Left lung (tissue), 10 donors: ENCODE data around the gene FMNL1. TPM values are rescaled to one million over a fixed set of nuclear protein-coding genes. Genes with fewer than 3 reads are reported as not detected.
"Not testable (repeated sequence)": the region's sequence is repeated elsewhere in the genome, so short reads cannot be mapped to it uniquely, and the experiment has no call there.

Experiments used
- ATAC-seq: fragments of 200-7000 bp; cut with Tn5 transposase; one replicate; pipeline ENCODE4 v1.9.1; 2020; ENCODE audit warnings: moderate library complexity
- DNase-seq, 4 donors: peaks; one replicate each; pipeline ENCODE4 v3.0.0-alpha.2; 2013 to 2020
- H3K27ac ChIP-seq, 2 donors: fragments of 200-600 bp; sonication (generic) in 1 of 2; one replicate each; pipeline versions ENCODE4 v1.5.0 to v1.8.0; 2020 to 2021
- H3K27me3 ChIP-seq, 2 donors: fragments of 200-600 bp; sonication (generic) in 1 of 2; one replicate each; pipeline versions ENCODE4 v1.5.0 to v1.8.0; 2020 to 2021
- H3K36me3 ChIP-seq, 2 donors: fragments of 200-600 bp; sonication (generic) in 1 of 2; one replicate each; pipeline versions ENCODE4 v1.5.0 to v1.8.0; 2020 to 2021
- H3K4me1 ChIP-seq, 2 donors: fragments of 200-600 bp; one replicate each; pipeline ENCODE4 v1.8.0; 2021
- H3K4me3 ChIP-seq, 2 donors: fragments of 200-600 bp; sonication (generic) in 1 of 2; one replicate each; pipeline versions ENCODE4 v1.5.0 to v1.8.0; 2020 to 2021; ENCODE audit warnings: mild to moderate bottlenecking in 1 of 2
- H3K9me3 ChIP-seq, 2 donors: fragments of 200-600 bp; sonication (generic) in 1 of 2; one replicate each; pipeline versions ENCODE4 v1.5.0 to v1.8.0; 2020 to 2021
- intact Hi-C, 2 donors: fragments of 100-400 bp; cut with DNase I; formaldehyde crosslinking; loops; one replicate each; pipeline versions ENCODE4 v1.11.2 to v1.14.2; 2022
- polyA plus RNA-seq, 6 donors: library from polyadenylated mRNA; unstranded; fragments of 120-200 nt; gene quantifications; one replicate each; pipeline ENCODE4 v1.2.1, GENCODE V29; 2013; ENCODE audit not compliant: insufficient read length in 6 of 6
- total RNA-seq, 2 donors: library from RNA; stranded (reverse); fragmentation: NEBNext Ultra II Directional; extraction: Animal tissue kit (Norgen Biotek cat#: 25700); gene quantifications; one replicate each; pipeline ENCODE4 v1.2.1, GENCODE V29; 2021
- TF ChIP-seq, protein P1 (sequence below), 2 donors: fragments of 200-600 bp; sonication (generic) in 1 of 2; IDR thresholded peaks; one replicate each; pipeline versions ENCODE4 v1.5.0 to v1.8.0; 2021; ENCODE audit warnings: antibody characterized with exemption in 2 of 2
- donor health status: DM: no; HTN: yes; CAD: no.
- donor health status: DM: no; HTN: no; CAD: no.

FMNL1 gene
- total and polyA plus RNA-seq, 8 donors: 6.9 to 118 (median 9.2) TPM

DNA sequence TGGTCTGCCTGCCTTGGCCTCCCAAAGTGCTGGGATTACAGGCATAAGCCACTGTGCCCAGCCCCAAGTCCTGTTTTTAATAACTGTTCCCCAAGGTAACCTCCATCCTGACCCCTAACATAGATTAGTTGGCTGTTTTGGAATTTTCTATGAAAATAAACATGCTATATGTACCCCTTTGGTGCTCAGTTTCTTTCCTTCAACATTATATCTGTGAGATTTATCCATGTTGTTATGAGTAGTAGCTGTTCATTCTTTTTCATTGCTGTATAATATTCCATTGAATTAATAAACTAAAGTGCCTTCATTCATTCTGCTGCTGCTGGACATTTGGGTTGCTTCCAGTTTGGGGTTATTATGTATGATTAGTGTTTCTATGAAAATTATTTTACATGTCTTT is 26.3 kb upstream of the FMNL1 start:
- no peaks in the 10 kb centered on the region for H3K27me3 ChIP-seq
- intact Hi-C loops: loop anchor here (5.0 to 10.0 kb wide), 2 partner anchors 58 to 61 kb away; partner anchors contain the start of genes ACBD4 (in 2 of the 2) and PLCD3 (in 1 of the 2)
- ATAC-seq: no peak

DNA sequence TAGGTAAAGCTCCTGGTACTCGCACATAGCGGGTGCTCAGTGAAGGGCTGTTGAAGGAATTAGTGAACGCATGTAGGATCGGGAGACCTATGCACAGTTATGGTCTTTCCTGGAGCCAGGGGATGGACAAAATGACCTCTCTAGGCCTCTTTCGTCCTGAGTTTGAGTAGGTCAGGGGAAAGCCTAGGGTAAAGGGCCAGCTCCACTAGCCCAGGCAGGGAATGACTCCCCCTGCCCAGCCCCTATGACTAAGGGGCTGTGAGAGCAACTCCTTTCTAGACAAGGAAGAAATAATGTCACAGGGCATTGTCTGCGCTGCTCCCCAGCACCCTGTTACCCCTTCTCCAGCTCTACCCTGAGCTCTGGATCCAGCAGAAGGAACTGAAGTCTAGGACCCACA is 24.6 kb upstream of the FMNL1 start:
- no peaks in the 10 kb centered on the region for H3K9me3 ChIP-seq
- ATAC-seq (no peak), DNase-seq (no peak)
- H3K4me1 ChIP-seq: peaks cover 5 to 32% of the 10 kb centered on the region in 2 donors
- H3K36me3 ChIP-seq: no peaks in the 10 kb centered on the region
- TF ChIP-seq, protein P1, sequence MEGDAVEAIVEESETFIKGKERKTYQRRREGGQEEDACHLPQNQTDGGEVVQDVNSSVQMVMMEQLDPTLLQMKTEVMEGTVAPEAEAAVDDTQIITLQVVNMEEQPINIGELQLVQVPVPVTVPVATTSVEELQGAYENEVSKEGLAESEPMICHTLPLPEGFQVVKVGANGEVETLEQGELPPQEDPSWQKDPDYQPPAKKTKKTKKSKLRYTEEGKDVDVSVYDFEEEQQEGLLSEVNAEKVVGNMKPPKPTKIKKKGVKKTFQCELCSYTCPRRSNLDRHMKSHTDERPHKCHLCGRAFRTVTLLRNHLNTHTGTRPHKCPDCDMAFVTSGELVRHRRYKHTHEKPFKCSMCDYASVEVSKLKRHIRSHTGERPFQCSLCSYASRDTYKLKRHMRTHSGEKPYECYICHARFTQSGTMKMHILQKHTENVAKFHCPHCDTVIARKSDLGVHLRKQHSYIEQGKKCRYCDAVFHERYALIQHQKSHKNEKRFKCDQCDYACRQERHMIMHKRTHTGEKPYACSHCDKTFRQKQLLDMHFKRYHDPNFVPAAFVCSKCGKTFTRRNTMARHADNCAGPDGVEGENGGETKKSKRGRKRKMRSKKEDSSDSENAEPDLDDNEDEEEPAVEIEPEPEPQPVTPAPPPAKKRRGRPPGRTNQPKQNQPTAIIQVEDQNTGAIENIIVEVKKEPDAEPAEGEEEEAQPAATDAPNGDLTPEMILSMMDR (IDR thresholded peaks at IDR 0.05): no peak
- no peaks in the 10 kb centered on the region for H3K27me3 ChIP-seq
- intact Hi-C loops: loop anchor here (5.0 to 10.0 kb wide), 2 partner anchors 60 to 62 kb away; partner anchors contain the start of genes ACBD4 (in 2 of the 2) and PLCD3 (in 1 of the 2)
- H3K27ac ChIP-seq: no peak overlapping the region
- no peak overlapping the region for H3K4me3 ChIP-seq

More for the DNA sequence above, 26.3 kb upstream of the FMNL1 start:
- TF ChIP-seq, protein P1 (IDR thresholded peaks at IDR 0.05): no peak
- H3K4me3 ChIP-seq: no peak overlapping the region
- no peaks in the 10 kb centered on the region for H3K36me3 ChIP-seq
- peaks cover 5 to 15% of the 10 kb centered on the region in 2 donors for H3K4me1 ChIP-seq
- no peaks in the 10 kb centered on the region for H3K9me3 ChIP-seq
- no peak for DNase-seq
- no peak overlapping the region for H3K27ac ChIP-seq

DNA sequence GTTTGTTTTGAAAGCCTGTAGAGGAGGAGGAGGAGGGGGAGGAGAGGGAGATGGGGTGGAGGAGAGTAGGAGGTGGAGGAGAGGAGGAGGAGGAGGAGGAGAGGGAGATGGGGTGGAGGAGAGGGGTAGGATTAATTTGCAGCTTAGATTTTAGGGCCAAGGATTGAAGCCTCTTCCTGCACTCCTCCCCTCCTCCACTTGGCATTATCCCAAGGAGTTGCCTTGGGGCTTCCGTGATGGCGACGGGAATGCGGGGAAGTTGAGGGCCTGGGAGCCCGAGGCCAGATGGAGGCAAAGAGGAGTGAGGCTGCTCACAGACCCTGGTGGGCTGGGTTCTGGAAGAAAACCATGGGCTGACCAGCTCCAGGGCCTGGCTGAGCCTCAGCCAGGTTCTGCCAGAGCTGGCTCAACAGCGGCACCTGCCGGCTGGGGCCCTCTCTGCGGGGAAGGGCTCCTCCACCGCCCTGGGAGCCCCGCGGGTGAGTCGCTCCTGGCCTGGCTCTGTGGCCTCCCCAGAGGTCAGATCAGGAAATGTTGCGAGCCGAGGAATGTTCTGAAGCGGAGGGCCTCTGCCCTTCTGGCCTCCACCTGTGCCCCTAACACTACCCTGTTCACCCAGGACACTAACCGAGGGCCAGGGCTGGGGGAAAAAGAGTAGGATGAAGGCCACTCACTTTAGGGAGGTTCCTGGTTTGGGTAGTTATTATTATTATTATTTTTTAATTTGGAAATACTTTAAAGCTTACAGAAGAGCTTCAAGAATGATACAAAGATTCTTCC is 23.9 kb upstream of the FMNL1 start:
- Histone ChIP-seq H3K36me3 (no peaks in the 10 kb centered on the region), H3K9me3 (no peaks in the 10 kb centered on the region), H3K27ac (peak overlapping the region; percentile 51 to 57), H3K4me1 (peaks cover 5 to 38% of the 10 kb centered on the region in 2 donors), H3K27me3 (no peaks in the 10 kb centered on the region), H3K4me3 (no peak overlapping the region)
- DNase-seq (peak; percentile 79 to 100 (median 92)), ATAC-seq (peak; percentile 100)
- intact Hi-C loops: loop anchor here (5.0 to 10.0 kb wide), 2 partner anchors 60 to 63 kb away; partner anchors contain the start of genes ACBD4 (in 2 of the 2) and PLCD3 (in 1 of the 2)
- TF ChIP-seq, protein P1 (IDR thresholded peaks at IDR 0.05): peak; percentile 98 to 99

DNA sequence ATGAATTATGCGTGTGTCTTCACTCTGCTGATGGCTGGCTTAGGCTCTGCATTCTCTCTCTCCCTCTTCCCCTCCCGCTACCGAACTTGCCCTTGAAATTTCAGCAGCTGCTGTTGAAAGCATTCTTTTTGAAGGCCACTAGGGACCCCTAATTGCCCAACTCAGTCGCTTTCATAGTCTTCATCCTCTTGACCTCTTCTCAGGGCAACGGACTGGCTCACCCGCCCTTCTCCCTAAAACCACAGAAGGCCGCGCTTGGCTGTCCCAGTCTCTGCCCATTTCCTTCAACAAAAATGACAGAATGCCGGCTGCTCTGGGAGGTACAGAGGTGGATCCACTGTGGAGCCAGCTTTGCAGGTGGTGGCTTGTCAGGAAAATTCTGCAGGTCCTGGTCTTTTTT is 21.0 kb upstream of the FMNL1 start:
- intact Hi-C loops: no loop called here
- no peaks in the 10 kb centered on the region for H3K27me3 ChIP-seq
- H3K36me3 ChIP-seq: no peaks in the 10 kb centered on the region
- H3K4me1 ChIP-seq: peaks cover 5 to 49% of the 10 kb centered on the region in 2 donors
- DNase-seq: no peak
- TF ChIP-seq, protein P1 (IDR thresholded peaks at IDR 0.05): no peak
- no peaks in the 10 kb centered on the region for H3K9me3 ChIP-seq
- H3K27ac ChIP-seq: peak overlapping the region in 1 of 2 donors; percentile 70
- ATAC-seq: no peak
- H3K4me3 ChIP-seq: no peak overlapping the region

DNA sequence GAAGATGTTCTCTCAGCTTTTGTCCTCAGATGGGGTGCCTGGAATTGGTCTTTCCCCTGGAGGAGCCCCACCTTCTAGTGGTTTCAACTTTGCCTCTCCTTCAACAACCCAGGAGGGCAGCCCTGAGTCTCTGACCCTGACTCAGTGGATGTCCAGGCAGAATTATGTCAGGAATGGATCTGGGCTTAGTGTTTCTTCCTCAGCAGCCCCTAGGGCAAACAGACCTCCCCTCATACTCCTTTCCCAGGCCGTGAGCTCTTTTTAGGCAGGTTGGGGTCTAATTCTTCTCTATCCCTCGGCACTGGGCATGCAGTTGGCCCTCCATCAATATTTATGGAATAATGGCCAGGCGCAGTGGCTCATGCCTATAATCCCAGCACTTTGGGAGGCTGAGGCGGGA is 20.2 kb upstream of the FMNL1 start:
- no peaks in the 10 kb centered on the region for H3K36me3 ChIP-seq
- TF ChIP-seq, protein P1 (IDR thresholded peaks at IDR 0.05): no peak
- H3K9me3 ChIP-seq: no peaks in the 10 kb centered on the region
- intact Hi-C loops: no loop called here
- H3K4me3 ChIP-seq: no peak overlapping the region
- peaks cover 5 to 49% of the 10 kb centered on the region in 2 donors for H3K4me1 ChIP-seq
- ATAC-seq (no peak), DNase-seq (no peak)
- no peaks in the 10 kb centered on the region for H3K27me3 ChIP-seq
- peak overlapping the region in 1 of 2 donors; percentile 70 for H3K27ac ChIP-seq

DNA sequence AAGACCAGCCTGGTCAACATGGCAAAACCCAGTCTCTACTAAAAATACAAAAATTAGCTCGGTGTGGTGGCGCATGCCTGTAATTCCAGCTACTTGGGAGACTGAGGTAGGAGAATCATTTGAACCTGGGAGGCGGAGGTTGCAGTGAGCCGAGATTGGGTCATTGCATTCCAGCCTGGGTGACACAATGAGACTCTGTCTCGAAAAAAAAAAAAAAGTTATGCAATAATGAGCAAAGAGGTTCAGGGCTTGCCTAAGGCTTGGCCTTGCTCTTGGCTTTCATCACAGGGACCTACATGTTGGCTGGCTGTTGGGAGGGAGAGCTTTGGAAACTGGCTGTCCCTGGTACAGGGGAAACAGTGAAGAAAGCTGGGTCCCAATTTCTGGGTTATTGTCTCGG is 19.8 kb upstream of the FMNL1 start:
- intact Hi-C loops, H3K27me3 ChIP-seq, H3K9me3 ChIP-seq, DNase-seq, H3K36me3 ChIP-seq, H3K4me3 ChIP-seq: not testable (repeated sequence)
- ATAC-seq: peak; percentile 33
- Histone ChIP-seq H3K4me1 (peaks cover 5 to 49% of the 10 kb centered on the region in 2 donors), H3K27ac (peak overlapping the region in 1 of 2 donors; percentile 70)
